Activated CD4-positive, alpha-beta T cell treated with anti-CD3 and anti-CD28 coated beads, Interleukin-2, amount 50 U/mL, for 1 hour (primary cell): ENCODE results near the gene SALL2.
"Not testable (repeated sequence)": the region's sequence is repeated elsewhere in the genome, so short reads cannot be mapped to it uniquely, and the experiment has no call there.

Experiments
- DNase-seq: peaks from one replicate; pipeline ENCODE4 v3.0.0-alpha.2; 2020

SALL2 gene

GRCh38 chr14:21525962-21526671 lies at the start of gene SALL2:
Gene SALL2, minus strand, starts transcription at chr14:21526346. Its CDS starts 219 bp downstream, at chr14:21526127.
- peak; percentile 57 for DNase-seq

GRCh38 chr14:21575661-21576060 lies 49.5 kb upstream of the SALL2 start:
- DNase-seq, result no peak

GRCh38 chr14:21572604-21573003 lies 46.5 kb upstream of the SALL2 start:
- no peak for DNase-seq

GRCh38 chr14:21558703-21559170 lies 32.6 kb upstream of the SALL2 start:
- DNase-seq, result no peak

- peak; percentile 71 for DNase-seq
These were observed 31.1 kb upstream of the SALL2 start for GRCh38 chr14:21557084-21557901.

GRCh38 chr14:21556378-21557083 lies 30.4 kb upstream of the SALL2 start:
- no peak for DNase-seq

DNA sequence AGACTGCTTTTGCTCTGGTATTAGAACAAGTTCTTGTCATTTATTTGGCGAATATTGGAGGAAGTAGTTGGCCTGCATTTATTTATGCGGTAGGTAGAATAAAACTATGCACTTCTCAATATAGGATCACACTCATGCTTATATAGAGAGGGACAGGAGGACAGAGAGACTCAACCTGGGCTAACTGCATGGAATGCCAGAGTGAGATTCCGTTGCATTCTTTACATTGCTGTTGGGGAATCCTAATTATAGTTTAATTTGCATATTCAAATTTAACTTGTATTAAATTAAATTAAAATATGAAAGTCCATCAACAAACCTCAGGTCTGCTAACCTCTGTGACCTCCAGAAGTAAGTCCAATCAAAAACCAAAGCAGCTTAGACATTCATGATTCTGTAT lies 27.1 kb upstream of the SALL2 start:
- no peak for DNase-seq

- not testable (repeated sequence) for DNase-seq
These were observed 18.4 kb upstream of the SALL2 start for GRCh38 chr14:21544588-21544987.

GRCh38 chr14:21543963-21544362 lies 17.8 kb upstream of the SALL2 start:
- no peak for DNase-seq

DNA sequence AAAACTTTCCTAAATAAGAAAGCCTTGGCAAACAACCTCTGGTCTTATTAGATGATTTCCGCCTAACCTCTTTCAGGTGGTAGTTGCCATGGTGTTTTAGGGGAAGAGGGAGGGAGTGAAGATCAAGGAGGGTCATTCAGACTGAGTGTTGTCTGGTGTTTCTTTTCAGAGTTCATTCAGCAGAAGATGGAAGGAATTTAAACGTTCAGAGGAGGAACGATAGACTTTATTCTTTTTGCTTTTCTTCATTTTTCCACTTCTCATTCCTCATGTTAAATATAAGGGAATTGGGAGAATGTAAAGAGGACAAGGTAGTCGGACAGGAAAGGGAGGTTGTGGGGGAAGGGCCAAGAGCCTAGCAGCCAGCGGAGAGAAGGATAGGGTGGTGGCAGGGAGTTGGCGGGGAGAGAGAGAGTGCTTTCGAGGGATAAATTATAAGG lies 17.4 kb upstream of the SALL2 start:
- no peak for DNase-seq

GRCh38 chr14:21541413-21542074 lies 15.4 kb upstream of the SALL2 start:
- DNase-seq, result no peak

DNA sequence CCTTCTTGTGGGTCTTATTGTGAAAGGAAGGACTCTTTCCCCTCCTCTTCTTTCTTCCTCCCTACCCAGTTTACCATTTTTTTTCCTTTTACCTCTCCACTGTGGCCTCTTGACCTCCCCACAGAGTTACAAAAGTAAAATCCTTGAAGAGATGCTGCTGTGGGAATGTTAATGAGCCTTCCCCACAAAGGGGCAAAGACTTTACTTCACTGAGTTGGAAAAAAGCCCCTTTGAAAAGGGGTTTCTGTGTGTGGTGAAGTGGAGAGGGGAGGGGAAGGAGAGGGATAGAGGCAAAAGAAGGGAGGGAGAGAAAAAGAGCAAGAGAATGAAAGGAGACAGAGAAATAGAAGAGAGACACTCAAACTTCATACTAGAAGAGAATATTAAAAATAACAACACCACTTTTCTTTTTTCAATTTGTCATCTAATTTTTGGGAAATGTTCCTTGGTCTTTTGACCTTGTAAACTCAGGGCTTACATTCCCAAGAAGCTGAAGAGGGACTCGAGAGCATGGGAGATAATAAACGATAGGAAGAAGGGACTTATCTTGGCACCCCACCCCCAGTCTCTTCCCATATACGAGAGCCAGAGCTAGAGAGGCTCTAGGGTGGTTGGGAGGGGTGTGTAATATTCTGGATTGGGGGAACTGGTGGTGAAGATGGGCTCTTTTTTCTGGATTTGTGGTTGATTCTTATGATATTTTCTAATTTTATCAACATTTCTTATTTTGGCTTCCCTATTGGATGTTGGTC lies 13.2 kb upstream of the SALL2 start:
- DNase-seq, result no peak

- DNase-seq, result no peak
These were observed 10.9 kb upstream of the SALL2 start for GRCh38 chr14:21537090-21537424.

DNA sequence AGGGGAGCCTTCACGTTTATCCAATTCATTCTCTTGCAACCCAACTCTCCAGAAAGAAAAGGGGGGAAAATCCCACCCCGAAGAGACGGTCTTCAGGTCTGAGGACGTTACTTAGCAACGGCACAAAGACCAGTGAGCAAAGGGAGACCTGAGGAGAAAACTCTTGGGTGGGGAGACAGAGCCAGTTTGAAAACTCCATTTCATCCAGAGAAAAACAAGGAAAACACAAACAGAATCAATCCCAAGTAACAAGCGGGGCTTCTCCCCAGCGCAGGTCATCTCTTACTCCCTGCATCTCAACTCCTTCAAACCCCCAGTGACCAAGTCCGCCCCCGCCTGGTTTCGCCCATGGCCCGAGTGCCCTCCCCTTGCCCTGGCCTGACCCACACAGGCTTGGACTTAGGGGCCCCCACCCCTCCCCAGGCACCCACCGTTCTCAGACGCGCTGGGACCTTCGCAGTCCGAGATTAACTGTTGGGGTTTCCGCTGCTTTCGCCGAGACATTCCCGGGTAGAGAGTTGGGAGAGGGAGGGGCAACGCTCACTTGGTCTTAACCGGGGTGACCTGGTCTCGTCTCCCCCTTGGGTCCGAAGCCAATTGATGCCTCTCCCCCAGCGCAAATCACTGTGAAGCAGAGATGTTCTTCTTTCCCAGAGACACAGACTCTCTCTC lies 10.4 kb upstream of the SALL2 start:
- DNase-seq, result no peak

- no peak for DNase-seq
These were observed 9.6 kb upstream of the SALL2 start for GRCh38 chr14:21535545-21536417.

GRCh38 chr14:21534576-21534975 lies 8.4 kb upstream of the SALL2 start:
- DNase-seq, result no peak

DNA sequence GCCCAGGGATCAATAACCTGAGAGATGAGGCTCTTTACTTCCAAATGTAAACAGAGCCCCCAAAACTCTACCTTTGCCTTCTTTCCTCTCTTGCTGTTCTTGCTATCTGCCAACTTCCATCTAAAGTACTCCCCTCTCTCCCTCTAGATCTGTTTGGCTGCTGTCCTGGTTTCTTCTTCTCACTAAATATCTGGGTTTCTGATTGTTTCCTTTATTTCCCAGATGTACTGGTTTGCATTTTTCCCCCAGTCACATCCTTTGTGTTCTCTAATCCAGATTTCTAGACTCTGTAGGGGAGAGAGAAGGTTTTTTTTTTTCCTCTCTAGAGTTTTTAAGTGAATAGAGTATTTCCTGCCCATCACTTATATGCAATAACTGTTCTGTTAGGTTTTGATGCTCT lies 7.1 kb upstream of the SALL2 start:
- DNase-seq, result no peak

DNA sequence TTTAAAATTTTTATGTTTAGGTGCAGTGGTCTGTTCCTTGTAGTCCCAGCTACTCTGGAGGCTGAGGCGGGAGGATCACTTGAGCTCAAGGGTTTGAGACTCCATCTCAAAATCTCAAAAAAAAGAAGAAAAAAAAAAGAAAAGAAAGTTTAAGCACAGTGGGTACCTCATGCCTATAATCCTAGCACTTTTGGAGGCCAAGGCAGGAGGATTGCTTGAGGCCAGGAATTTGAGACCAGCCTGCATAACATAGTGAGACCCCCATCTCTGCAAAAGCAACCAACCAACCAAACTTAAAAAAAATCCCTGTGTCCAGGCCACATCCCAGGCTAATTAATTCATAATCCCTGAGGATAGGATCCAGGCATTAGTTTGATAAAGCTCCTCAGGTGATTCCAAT lies 3.4 kb upstream of the SALL2 start:
- no peak for DNase-seq

GRCh38 chr14:21528381-21529348 lies 2.5 kb upstream of the SALL2 start:
- no peak for DNase-seq

- DNase-seq, result no peak
These were observed 1.2 kb upstream of the SALL2 start for GRCh38 chr14:21527318-21527679.
